Right cardiac atrium (tissue), 5 donors: ENCODE results near the gene STX8. TPM values are rescaled to one million over a fixed set of nuclear protein-coding genes. Genes with fewer than 3 reads are reported as not detected.

Experiments
- ATAC-seq, 2 donors: fragments of 200-7000 bp; cut with Tn5 transposase; one replicate each; pipeline versions ENCODE4 v1.8.0 to v1.9.1; 2020; ENCODE audit warnings: moderate library complexity in 2 of 2, mild to moderate bottlenecking in 1 of 2
- DNase-seq, 3 donors: peaks; one replicate each; pipeline ENCODE4 v3.0.0-alpha.2; 2020
- H3K27ac ChIP-seq: one replicate; pipeline ENCODE4 v1.5.1; 2013; ENCODE audit warnings: mild to moderate bottlenecking, low read length, control low read depth, moderate library complexity
- H3K27me3 ChIP-seq: one replicate; pipeline ENCODE4 v1.6.1; 2013; ENCODE audit not compliant: control insufficient read depth, insufficient read depth
- H3K4me1 ChIP-seq: one replicate; pipeline ENCODE4 v1.6.1; 2013; ENCODE audit warnings: low read length; ENCODE audit not compliant: control insufficient read depth, insufficient read depth
- H3K4me3 ChIP-seq: one replicate; pipeline ENCODE4 v1.5.1; 2013; ENCODE audit warnings: low read length, control low read depth
- H3K9me3 ChIP-seq: one replicate; pipeline ENCODE4 v1.6.1; 2013; ENCODE audit warnings: low read length; ENCODE audit not compliant: control insufficient read depth
- WGBS: extraction: QIAGEN DNeasy Blood & Tissue Kit; methylation state at CpG from one replicate; pipeline ENCODE4 v1.1.7; 2013; 5-methylcytosine and 5-hydroxymethylcytosine counted together
- intact Hi-C, 4 donors: fragments of 100-400 bp; cut with DNase I; formaldehyde crosslinking; loops; one replicate each; pipeline versions ENCODE4 v1.11.0 to v1.14.0; 2022 to 2023
- polyA plus RNA-seq: library from polyadenylated mRNA; stranded (reverse); fragments of 200-250 nt; gene quantifications from one replicate; pipeline ENCODE4 v1.2.3, GENCODE V29; 2013
- total RNA-seq, 4 donors: library from RNA; stranded (reverse); fragmentation: NEBNext Ultra II Directional; extraction: Animal tissue kit (Norgen Biotek cat#: 25700); gene quantifications; one replicate each; pipeline ENCODE4 v1.2.1, GENCODE V29; 2021
- donor health status: healthy with polysubstance abuse.
- donor health status: DM: no; HTN: yes; CAD: no.
- donor health status: DM: no; HTN: no; CAD: no.
- donor health status: DM: no; HTN: yes; CAD: no; lungs with severe emphysema.
- donor health status: DM: yes; HTN: yes; CAD: no.

The STX8 gene
- total and polyA plus RNA-seq, 5 donors, result 54.4 to 68.3 (median 61.9) TPM

DNA sequence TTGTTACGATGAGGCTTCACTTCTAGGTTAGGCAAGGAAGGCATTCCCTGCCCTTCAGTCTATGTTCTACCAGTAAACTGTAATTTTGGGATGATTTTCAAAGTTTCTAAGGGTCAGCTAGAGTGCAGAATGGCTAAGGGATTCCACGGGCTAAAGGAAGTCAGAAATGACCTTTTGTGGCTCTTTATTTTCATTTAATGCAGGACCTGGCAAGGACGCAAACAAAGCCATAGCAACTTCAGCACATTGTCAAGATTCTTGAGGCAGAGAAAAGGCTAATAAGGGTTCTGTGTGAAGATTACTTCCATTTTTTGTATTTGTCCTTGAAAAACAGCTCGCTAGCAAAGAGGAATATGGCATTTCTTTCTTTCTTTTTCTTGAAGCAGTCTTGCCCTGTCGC lies 76.6 kb downstream of the STX8 start:
- intact Hi-C loops, result no loop called here
- DNase-seq, result no peak
- Histone ChIP-seq H3K27ac (no peak overlapping the region), H3K4me1 (no peaks in the 10 kb centered on the region), H3K27me3 (no peaks in the 10 kb centered on the region), H3K9me3 (no peaks in the 10 kb centered on the region), H3K4me3 (no peak overlapping the region)
- ATAC-seq, result no peak
- 90% methylated on average over 5 of the region's 5 CpGs for WGBS

DNA sequence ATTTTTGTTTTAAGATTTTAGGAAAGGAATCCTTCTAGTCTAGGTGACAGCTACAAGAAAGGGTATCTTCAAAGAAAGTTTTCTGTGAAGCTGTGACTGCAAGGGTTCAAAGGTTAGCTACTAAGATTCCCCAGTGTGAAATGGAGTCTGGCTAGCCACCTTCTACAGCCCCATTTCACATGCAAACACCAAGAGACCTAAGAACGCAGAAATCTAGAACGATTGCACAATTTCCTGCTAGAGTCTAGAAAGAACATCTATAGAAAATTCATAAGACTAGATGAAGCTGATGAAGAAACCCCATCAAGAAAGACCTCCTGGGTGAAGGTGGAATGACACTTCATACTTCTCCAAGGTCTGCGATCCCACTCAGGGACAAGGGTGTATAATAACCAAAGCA lies 77.1 kb downstream of the STX8 start:
- no peaks in the 10 kb centered on the region for H3K9me3 ChIP-seq
- ATAC-seq, result no peak
- no peak overlapping the region for H3K4me3 ChIP-seq
- 91% methylated on average over 3 of the region's 3 CpGs for WGBS
- intact Hi-C loops, result no loop called here
- H3K4me1 ChIP-seq, result no peaks in the 10 kb centered on the region
- H3K27me3 ChIP-seq, result no peaks in the 10 kb centered on the region
- H3K27ac ChIP-seq, result no peak overlapping the region
- DNase-seq, result no peak

DNA sequence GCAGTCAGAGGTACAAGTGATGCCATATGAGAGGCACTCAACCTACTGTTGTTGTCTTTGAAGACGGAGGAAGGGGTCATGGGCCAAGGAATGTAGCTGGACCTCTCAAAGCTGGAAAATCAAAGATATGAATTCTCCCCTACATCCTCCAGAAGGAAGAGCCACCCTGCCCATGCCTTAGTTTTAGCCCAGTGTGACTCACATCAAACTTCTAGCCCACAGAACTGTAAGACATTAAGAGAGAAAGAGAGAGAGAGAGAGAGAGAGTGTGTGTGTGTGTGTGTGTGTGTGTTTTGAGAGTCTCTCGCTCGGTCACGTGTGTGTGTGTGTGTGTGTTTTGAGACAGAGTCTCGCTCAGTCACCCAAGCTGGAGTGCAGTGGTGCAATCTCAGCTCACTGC lies 87.1 kb downstream of the STX8 start:
- Histone ChIP-seq H3K4me1 (no peaks in the 10 kb centered on the region), H3K27me3 (no peaks in the 10 kb centered on the region), H3K4me3 (no peak overlapping the region), H3K9me3 (no peaks in the 10 kb centered on the region), H3K27ac (no peak overlapping the region)
- no peak for DNase-seq
- intact Hi-C loops, result no loop called here
- 97% methylated on average over 5 of the region's 5 CpGs for WGBS
- ATAC-seq, result no peak

DNA sequence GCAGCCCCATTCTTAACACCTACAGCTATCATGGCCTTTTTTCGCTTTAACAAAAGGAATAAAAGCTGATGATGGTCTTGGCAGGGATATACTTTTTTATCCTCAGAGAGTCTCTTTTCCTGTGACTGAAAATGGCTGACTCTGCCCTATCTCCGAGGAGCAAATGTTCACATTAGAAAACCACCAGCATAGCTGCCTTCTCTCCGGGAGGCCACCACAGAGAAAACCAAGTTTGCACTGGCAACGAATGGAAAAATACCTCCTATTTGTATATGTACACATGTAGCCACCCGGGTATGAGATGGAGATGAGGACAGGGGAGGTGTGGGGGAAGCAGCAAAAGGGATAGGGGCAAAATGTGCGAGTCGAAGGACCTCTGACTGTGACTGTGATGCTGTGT lies 88.2 kb downstream of the STX8 start:
- Histone ChIP-seq H3K9me3 (no peaks in the 10 kb centered on the region), H3K4me3 (no peak overlapping the region), H3K4me1 (no peaks in the 10 kb centered on the region), H3K27ac (no peak overlapping the region), H3K27me3 (no peaks in the 10 kb centered on the region)
- 84% methylated on average over 7 of the region's 7 CpGs for WGBS
- ATAC-seq, result no peak
- intact Hi-C loops, result no loop called here
- DNase-seq, result no peak

DNA sequence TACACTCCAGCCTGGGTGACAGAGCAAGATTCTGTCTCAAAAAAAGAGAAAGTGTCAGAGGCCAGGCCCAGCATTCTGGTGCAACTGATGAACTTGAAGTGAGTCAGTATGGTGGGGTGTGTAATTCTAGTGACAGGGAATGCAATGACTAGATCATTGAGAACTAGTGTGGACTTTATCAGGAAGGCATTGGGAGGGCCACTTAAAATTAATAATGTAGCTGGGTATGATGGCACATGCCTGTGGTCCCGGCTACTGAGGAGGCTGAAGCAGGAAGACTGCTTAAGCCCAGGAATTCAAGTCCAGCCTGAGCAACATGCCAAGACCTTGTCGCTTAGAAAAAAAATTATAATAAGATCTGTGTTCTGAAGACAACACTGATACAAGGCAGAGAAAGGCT lies 90.8 kb downstream of the STX8 start:
- no peaks in the 10 kb centered on the region for H3K27me3 ChIP-seq
- H3K9me3 ChIP-seq, result no peaks in the 10 kb centered on the region
- no peak overlapping the region for H3K4me3 ChIP-seq
- 87% methylated on average over 2 of the region's 2 CpGs for WGBS
- ATAC-seq, result no peak
- no peak for DNase-seq
- no peak overlapping the region for H3K27ac ChIP-seq
- intact Hi-C loops, result no loop called here
- no peaks in the 10 kb centered on the region for H3K4me1 ChIP-seq

DNA sequence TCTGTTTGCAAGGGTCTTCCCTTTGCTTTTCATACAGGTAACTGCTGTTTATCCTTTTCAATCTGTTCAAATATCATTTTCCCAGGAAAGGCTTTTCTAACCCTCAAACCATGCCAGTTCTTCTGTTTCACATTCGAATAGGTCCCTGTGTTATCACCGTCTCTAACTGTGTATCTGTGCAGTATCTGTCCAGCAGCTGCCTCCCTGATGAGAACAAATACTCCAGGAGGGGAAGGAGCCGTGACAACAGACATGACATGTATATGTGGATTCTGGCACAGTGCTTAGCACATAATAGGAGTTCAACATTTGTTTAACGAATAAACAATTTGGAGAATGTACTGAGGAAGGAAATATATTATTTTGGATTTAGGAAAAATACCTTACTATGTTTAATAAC lies 95.7 kb downstream of the STX8 start:
- Histone ChIP-seq H3K9me3 (no peaks in the 10 kb centered on the region), H3K4me1 (no peaks in the 10 kb centered on the region), H3K27ac (no peak overlapping the region), H3K4me3 (no peak overlapping the region), H3K27me3 (no peaks in the 10 kb centered on the region)
- no peak for ATAC-seq
- no peak for DNase-seq
- 73% methylated on average over 4 of the region's 4 CpGs for WGBS
- intact Hi-C loops, result no loop called here

DNA sequence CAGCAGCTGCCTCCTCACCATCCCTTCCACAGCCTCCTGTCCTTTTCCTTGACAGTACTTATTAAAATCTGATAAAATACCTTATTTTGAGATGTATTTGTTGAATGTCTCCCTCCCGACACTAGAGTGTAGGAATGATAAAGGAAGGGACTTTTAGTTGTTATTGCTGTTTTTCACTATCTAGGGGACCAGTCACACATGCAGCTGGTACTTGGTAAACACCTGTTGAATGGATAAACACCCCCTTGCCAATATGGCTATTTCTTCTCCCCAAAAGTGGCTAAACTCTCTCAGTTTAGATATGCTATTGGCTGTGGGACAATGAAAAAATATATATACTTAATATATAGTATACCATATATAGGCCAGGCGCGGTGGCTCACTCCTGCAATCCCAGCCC lies 96.7 kb downstream of the STX8 start:
- Histone ChIP-seq H3K27ac (no peak overlapping the region), H3K9me3 (no peaks in the 10 kb centered on the region), H3K4me3 (no peak overlapping the region), H3K27me3 (no peaks in the 10 kb centered on the region), H3K4me1 (no peaks in the 10 kb centered on the region)
- no peak for DNase-seq
- no peak for ATAC-seq
- 98% methylated on average over 3 of the region's 3 CpGs for WGBS
- intact Hi-C loops, result no loop called here

DNA sequence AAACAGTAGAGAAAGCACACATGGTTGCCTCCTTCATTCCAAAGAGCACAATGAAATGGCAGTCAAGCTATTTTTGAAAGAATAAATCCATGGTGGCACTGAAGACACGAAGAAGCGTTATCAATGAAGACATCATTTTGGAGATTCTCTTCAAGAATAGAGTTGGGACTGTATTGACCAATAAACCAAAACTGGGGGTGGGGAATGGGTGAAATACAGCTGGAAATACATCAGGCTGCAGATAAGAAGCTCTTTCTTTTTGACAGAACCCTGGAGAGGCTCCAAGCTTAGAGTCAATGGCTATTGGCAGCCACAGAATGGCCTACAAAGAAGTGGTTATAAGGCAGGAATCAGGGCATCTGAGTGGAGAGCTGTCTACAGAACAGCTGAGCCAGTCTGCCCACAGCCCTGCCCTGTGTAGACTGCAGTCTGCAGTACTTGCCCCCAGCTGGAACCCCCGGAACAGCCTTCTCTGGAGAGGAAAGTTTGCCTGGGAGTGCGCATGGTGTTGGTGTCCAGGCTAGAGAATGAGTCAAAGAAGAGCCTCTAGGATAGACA lies 100.4 kb downstream of the STX8 start:
- H3K27ac ChIP-seq, result no peak overlapping the region
- no peak overlapping the region for H3K4me3 ChIP-seq
- H3K9me3 ChIP-seq, result no peaks in the 10 kb centered on the region
- no peaks in the 10 kb centered on the region for H3K4me1 ChIP-seq
- intact Hi-C loops, result no loop called here
- WGBS, result 88% methylated on average over 4 of the region's 4 CpGs
- ATAC-seq (no peak), DNase-seq (no peak)
- no peaks in the 10 kb centered on the region for H3K27me3 ChIP-seq

DNA sequence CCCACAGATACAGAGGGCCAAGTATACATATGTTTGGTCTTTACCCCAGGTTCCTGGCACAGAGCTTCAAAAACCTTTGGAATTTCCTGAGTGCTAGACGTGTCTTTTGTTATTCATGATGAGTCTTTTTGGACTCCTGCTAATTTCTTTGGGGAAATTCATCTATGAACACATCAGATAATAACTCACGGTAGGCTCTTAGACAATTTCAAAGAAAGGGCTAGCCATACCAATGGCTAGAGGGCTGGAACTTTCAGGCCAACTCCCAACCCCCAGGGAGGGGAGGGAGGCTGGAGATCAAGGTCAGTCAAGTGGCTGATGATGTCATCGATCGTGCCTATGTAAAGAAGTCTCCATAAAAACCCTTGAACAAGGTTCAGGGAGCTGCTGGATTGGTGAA lies 101.9 kb downstream of the STX8 start:
- H3K4me3 ChIP-seq, result no peak overlapping the region
- ATAC-seq, result no peak
- H3K27me3 ChIP-seq, result no peaks in the 10 kb centered on the region
- intact Hi-C loops, result no loop called here
- no peak for DNase-seq
- H3K4me1 ChIP-seq, result no peaks in the 10 kb centered on the region
- no peak overlapping the region for H3K27ac ChIP-seq
- WGBS, result 82% methylated on average over 4 of the region's 4 CpGs
- no peaks in the 10 kb centered on the region for H3K9me3 ChIP-seq

DNA sequence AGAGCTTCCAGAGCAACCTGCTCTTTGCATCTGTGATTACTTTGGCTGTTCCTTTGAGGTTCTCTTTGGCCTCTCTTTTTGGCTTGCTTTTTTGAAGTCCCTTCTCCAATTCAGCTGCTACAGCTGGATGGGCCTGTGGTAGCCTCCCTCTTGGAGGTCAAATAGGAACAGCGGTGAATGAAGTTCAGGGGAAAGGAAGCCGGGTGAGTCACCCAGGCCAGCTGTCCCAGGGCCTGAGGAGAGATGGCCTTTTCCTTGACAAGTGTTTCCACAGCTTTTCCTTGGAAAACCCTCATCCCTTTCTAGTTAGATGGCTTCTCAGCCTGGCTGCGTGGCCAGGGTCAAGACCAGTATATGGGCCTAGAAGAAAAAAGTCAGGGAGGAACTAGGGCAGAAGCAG lies 103.1 kb downstream of the STX8 start:
- Histone ChIP-seq H3K27ac (no peak overlapping the region), H3K4me3 (no peak overlapping the region), H3K4me1 (no peaks in the 10 kb centered on the region), H3K27me3 (no peaks in the 10 kb centered on the region), H3K9me3 (no peaks in the 10 kb centered on the region)
- peak in 1 of 2 donors; percentile 95 for ATAC-seq
- 60% methylated on average over 3 of the region's 3 CpGs for WGBS
- intact Hi-C loops, result no loop called here
- DNase-seq, result peak in 1 of 3 donors; percentile 34

DNA sequence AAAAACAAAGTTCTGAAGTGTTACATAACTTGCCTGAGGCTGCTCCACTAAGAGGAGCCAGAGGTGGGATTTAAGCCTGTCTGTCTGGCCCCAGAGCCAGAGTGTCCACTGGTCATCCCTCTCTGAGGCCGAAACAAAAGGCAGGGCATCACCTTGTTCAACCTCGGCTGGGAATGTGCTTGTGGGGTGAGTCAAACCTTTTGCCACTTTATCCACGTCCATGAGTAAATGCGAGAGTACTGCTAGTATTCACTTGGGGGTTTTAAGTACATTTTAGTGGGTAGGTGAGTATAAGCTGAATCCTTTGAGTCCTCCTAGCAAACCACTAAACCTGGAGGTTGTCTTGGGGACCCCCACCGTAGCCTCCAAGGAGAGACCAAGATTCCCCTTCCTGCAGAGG lies 103.5 kb downstream of the STX8 start:
- no peak for DNase-seq
- Histone ChIP-seq H3K27ac (no peak overlapping the region), H3K9me3 (no peaks in the 10 kb centered on the region), H3K4me3 (no peak overlapping the region), H3K4me1 (no peaks in the 10 kb centered on the region), H3K27me3 (no peaks in the 10 kb centered on the region)
- ATAC-seq, result no peak
- intact Hi-C loops, result no loop called here
- 97% methylated on average over 5 of the region's 5 CpGs for WGBS

DNA sequence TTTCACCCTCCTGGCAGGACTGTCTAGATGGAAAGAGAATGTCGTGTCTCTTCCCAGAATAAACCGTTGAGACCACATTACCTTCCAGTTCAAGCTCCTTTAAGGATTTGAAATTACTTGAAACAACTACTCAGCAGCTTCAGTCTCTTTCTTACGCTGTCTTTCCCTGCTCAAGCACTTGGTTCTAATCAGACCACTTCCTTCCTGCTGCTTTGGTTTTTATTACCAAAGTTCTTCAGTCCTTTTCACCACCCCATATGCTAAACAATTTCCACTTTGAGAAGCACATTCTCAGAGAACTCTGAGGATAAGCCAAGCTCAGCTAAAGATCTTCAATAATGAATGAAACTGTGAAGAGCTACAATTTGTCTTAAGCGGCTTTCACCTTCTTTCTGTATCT lies 105.4 kb downstream of the STX8 start:
- H3K27ac ChIP-seq, result no peak overlapping the region
- H3K4me3 ChIP-seq, result no peak overlapping the region
- DNase-seq, result no peak
- ATAC-seq, result peak in 1 of 2 donors; percentile 26
- intact Hi-C loops, result no loop called here
- H3K9me3 ChIP-seq, result no peaks in the 10 kb centered on the region
- H3K4me1 ChIP-seq, result no peaks in the 10 kb centered on the region
- H3K27me3 ChIP-seq, result no peaks in the 10 kb centered on the region
- 49% methylated on average over 4 of the region's 4 CpGs for WGBS
